ENCODE data around the gene HMCN2. TPM values are rescaled to one million over a fixed set of nuclear protein-coding genes. Genes with fewer than 3 reads are reported as not detected.

HMCN2 gene
- total RNA-seq, 1 experiment from 2014 or later = 5.6 TPM

DNA sequence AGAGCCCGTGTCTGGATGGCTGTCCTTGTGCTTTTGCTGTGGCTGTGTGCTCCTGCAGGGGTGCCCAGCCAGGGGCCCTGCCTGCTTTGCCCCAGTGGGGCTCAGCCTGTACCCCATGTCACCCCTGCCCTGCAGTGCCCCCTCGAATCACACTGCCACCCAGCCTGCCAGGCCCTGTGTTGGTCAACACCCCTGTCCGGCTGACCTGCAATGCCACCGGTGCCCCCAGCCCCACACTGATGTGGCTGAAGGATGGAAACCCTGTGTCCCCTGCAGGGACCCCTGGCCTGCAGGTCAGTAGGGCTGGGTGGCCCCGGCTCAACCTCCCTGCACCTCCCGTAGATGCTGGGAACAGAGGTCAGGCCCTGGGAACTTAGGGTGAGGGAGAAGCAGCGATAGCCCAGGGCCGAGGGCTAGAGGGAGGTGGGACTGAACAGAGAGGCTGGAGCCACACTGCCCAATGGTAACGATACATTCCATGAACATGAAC is 96.4 kb downstream of the HMCN2 start (continued):
- no peak for TF ChIP-seq STAT6 (CRISPR knock-in tag; conservative IDR thresholded peaks at IDR 0.05; ENCODE audit: low read depth)
- no peak for TF ChIP-seq ZNF138 (CRISPR knock-in tag; conservative IDR thresholded peaks at IDR 0.05)
- TF ChIP-seq ZNF512 (CRISPR knock-in tag; IDR thresholded peaks at IDR 0.05; ENCODE audit: borderline replicate concordance) = no peak
- TF ChIP-seq TP53 (CRISPR knock-in tag; IDR thresholded peaks at IDR 0.05) = no peak
- no peak for TF ChIP-seq SOX15 (CRISPR knock-in tag; IDR thresholded peaks at IDR 0.05)
- no peak for TF ChIP-seq ZNF281 (CRISPR knock-in tag; IDR thresholded peaks at IDR 0.05)
- no peak for TF ChIP-seq USF1 (CRISPR knock-in tag; IDR thresholded peaks at IDR 0.05)
- TF ChIP-seq NFE2L1 (CRISPR knock-in tag; IDR thresholded peaks at IDR 0.05) = no peak

DNA sequence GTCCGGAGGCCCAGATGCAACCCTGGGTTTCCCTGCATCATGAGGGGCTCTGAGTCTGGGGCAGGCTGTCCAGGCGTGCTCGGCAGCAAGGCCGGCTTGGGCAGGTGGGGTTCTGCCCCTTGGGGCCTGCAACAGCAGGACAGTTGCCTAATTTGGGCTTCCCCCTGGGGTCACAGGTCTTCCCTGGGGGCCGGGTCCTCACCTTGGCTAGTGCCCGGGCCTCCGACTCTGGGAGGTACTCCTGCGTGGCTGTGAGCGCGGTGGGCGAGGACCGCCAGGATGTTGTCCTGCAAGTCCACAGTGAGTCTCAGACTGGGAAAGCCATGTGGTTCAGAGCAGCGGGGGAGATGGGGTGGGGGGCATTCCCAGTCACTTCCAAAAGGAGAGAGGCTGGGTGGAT is 97.1 kb downstream of the HMCN2 start:
- Mint-ChIP-seq H3K27me3 (ENCODE audit: low read depth) (no peaks in the 10 kb centered on the region), H3K36me3 (peaks cover 5% of the 10 kb centered on the region; the same call in 1 of the 2 replicates)
- no peak for DNase-seq (ENCODE audit: low spot score)

DNA sequence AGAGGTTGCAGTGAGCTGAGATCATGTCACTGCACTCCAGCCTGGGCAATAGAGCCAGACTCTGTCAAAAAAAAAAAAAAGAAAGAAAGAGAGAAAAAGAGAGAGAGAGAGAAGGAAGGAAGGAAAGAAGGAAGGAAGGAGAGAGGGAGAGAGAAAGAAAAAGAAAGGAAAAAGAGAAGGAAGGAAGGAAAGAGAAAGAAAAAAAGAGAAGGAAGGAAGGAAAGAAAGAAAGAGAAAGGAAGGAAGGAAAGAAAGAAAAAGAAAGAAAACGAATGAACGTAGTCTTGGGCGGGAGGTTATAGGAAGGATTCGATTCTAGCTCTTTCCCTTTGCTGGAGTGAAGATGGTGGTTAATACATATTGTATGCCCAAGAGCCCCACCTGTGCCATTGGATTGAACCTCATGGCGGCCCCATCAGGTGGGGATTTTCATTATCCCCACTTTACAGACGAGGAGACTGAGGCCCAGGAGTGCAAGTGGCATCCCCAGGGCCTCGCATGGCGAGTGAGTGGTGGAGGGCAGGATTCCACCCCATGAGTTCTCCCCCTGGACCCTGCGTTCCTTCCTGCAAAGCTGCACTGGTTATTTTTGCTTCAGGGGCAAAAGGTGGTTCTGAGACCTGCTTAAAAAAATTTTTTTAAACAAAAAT is 98.3 kb downstream of the HMCN2 start:
- POLR2A ChIA-PET = interaction anchor here (0.9 kb wide), 1 partner anchor 80 kb away, joined by 3 read pairs; the partner anchor contains the start of gene ASS1
- Mint-ChIP-seq H3K9me3 (no peaks in the 10 kb centered on the region), H3K4me1 (peaks cover 6% of the 10 kb centered on the region), H3K4me3 (no peak overlapping the region), H3K27me3 (ENCODE audit: low read depth) (no peaks in the 10 kb centered on the region), H3K36me3 (0 out of 2 replicates have a peak, but pooled peaks cover 5% of the 10 kb centered on the region), H3K27ac (no peak overlapping the region)
- TF ChIP-seq RELA (CRISPR knock-in tag; IDR thresholded peaks at IDR 0.05; ENCODE audit: borderline replicate concordance) = no peak
- 0 out of 2 replicates have a peak, but pooled peaks have one; percentile 56 for TF ChIP-seq ZNF512 (CRISPR knock-in tag; IDR thresholded peaks at IDR 0.05; ENCODE audit: borderline replicate concordance)
- TF ChIP-seq MAX (CRISPR knock-in tag; IDR thresholded peaks at IDR 0.05) = no peak
- ATAC-seq (no peak), DNase-seq (ENCODE audit: low spot score) (no peak)
- CTCF ChIA-PET = interaction anchor here (0.9 to 1.1 kb wide), 2 partner anchors 21 to 62 kb away, joined by 4 to 5 read pairs; no protein-coding TSS in a partner anchor

More for the DNA sequence above, 97.1 kb downstream of the HMCN2 start:
- H3K27ac Mint-ChIP-seq = no peak overlapping the region
- H3K4me3 Mint-ChIP-seq = no peak overlapping the region
- CTCF ChIA-PET = interaction anchor here (0.7 kb wide), 1 partner anchor 302 kb away, joined by 3 read pairs; no protein-coding TSS in a partner anchor
- POLR2A ChIA-PET = no interaction called here
- no peaks in the 10 kb centered on the region for H3K9me3 Mint-ChIP-seq
- H3K4me1 Mint-ChIP-seq = no peaks in the 10 kb centered on the region
- no peak for ATAC-seq
- TF ChIP-seq MXD4 (CRISPR knock-in tag; IDR thresholded peaks at IDR 0.05; ENCODE audit: borderline replicate concordance) (no peak), RORB (CRISPR knock-in tag; IDR thresholded peaks at IDR 0.05) (no peak), JUN (CRISPR knock-in tag; IDR thresholded peaks at IDR 0.05) (no peak), E2F4 (CRISPR knock-in tag; IDR thresholded peaks at IDR 0.05; ENCODE audit: borderline replicate concordance, low read depth) (no peak), EMX1 (CRISPR knock-in tag; IDR thresholded peaks at IDR 0.05) (no peak), SMAD3 (CRISPR knock-in tag; IDR thresholded peaks at IDR 0.05; ENCODE audit: borderline replicate concordance) (no peak)

Data from WTC11 (cell line).